ENCODE data around the gene PEX26. TPM values are rescaled to one million over a fixed set of nuclear protein-coding genes. Genes with fewer than 3 reads are reported as not detected.
A peak's percentile ranks its signal among the peaks of the same experiment; 100 is the strongest.

PEX26 gene
- total and polyA plus RNA-seq, 2 of the 13 experiments (the other 11 are each of a cell fraction or from before 2014, with no cell fraction given), result 10.6 to 25.1 TPM

DNA sequence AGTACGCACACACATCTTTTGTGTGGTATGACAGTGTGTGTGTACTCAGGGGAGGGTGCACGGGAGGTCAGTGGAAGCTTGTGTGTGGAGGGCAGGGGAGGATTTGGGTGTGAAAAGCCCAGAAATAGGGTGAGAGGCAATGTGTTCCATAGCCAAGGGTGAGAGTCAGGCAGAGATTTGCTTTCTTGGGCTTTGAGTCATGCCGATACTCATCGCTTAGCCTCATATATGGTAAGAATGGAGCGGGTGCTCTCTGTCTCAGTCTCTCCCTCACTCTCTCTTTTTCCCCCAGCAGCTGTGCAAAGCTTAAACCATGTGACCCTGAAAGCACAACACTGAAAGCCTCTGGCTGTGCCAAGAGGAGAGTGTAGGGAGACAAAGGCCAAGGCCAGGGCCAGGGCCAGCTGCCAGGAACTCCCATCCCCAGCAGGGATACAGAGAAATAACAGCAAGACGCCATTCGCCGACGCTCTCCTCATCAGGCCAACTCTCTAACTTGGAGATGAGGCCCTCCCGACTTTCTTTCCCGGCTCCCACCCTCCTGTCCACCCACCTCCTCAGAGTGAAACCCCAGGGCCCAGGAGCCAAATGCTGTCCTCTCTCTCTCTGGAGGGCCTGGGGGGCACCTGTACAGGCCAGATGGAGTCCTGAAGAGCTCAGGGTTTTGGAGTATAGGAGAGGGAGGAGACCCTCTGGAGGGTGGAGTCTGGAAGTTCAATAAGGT is 33.1 kb upstream of the PEX26 start (continued):
- TF ChIP-seq ZBTB25 (CRISPR knock-in tag; IDR thresholded peaks at IDR 0.05), result peak; percentile 76
- TF ChIP-seq ZNF710 (CRISPR knock-in tag; IDR thresholded peaks at IDR 0.05; ENCODE audit: borderline replicate concordance), result peak; percentile 98
- no peak for TF ChIP-seq SMAD1 (CRISPR knock-in tag; IDR thresholded peaks at IDR 0.05; ENCODE audit: borderline replicate concordance, low read depth)
- peak; percentile 51; the same call in 1 of the 2 replicates for TF ChIP-seq NCOR1 (IDR thresholded peaks at IDR 0.05; ENCODE audit: borderline replicate concordance, low read length)
- no peak for TF ChIP-seq ZNF839 (CRISPR knock-in tag; IDR thresholded peaks at IDR 0.05; ENCODE audit: borderline replicate concordance)
- peak; percentile 24; the same call in 1 of the 2 replicates for TF ChIP-seq NFYB (CRISPR knock-in tag; IDR thresholded peaks at IDR 0.05)
- TF ChIP-seq HNRNPLL (IDR thresholded peaks at IDR 0.05; ENCODE audit: low read depth, low read length, poor library complexity, severe bottlenecking), result no peak
- peak; percentile 83; the same call in 1 of the 2 replicates for TF ChIP-seq ESRRA (CRISPR knock-in tag; IDR thresholded peaks at IDR 0.05; ENCODE audit: low read depth)
- no peak for TF ChIP-seq JARID2 (CRISPR knock-in tag; IDR thresholded peaks at IDR 0.05; ENCODE audit: insufficient replicate concordance)
- no peak for TF ChIP-seq ZZZ3 (CRISPR knock-in tag; IDR thresholded peaks at IDR 0.05; ENCODE audit: borderline replicate concordance)
- TF ChIP-seq ZNF44 (CRISPR knock-in tag; IDR thresholded peaks at IDR 0.05), result 0 out of 2 replicates have a peak, but pooled peaks have one; percentile 22
- no peak for TF ChIP-seq ATM (IDR thresholded peaks at IDR 0.05; ENCODE audit: borderline replicate concordance)
- no peak for TF ChIP-seq ZNF577 (CRISPR knock-in tag; IDR thresholded peaks at IDR 0.05; ENCODE audit: borderline replicate concordance, low read depth)
- TF ChIP-seq NPAS2 (CRISPR knock-in tag; IDR thresholded peaks at IDR 0.05; ENCODE audit: borderline replicate concordance), result no peak
- TF ChIP-seq SATB2 (CRISPR knock-in tag; IDR thresholded peaks at IDR 0.05), result no peak
- no peak for TF ChIP-seq ZNF383 (CRISPR knock-in tag; IDR thresholded peaks at IDR 0.05; ENCODE audit: borderline replicate concordance)
- no peak for TF ChIP-seq ZNF160 (CRISPR knock-in tag; IDR thresholded peaks at IDR 0.05)
- no peak for TF ChIP-seq ZFP36 (IDR thresholded peaks at IDR 0.05; ENCODE audit: borderline replicate concordance, low read depth, low read length, partially characterized antibody)
